NCI-H2029 treated with DMSO at 0.1 percent for 48 hours (cell line): Measurements from ENCODE around the gene LHPP.

Experiments
- DNase-seq: peaks from one replicate; lab custom pipeline; 2025; lab: John Stamatoyannopoulos, UW

The LHPP gene

DNA sequence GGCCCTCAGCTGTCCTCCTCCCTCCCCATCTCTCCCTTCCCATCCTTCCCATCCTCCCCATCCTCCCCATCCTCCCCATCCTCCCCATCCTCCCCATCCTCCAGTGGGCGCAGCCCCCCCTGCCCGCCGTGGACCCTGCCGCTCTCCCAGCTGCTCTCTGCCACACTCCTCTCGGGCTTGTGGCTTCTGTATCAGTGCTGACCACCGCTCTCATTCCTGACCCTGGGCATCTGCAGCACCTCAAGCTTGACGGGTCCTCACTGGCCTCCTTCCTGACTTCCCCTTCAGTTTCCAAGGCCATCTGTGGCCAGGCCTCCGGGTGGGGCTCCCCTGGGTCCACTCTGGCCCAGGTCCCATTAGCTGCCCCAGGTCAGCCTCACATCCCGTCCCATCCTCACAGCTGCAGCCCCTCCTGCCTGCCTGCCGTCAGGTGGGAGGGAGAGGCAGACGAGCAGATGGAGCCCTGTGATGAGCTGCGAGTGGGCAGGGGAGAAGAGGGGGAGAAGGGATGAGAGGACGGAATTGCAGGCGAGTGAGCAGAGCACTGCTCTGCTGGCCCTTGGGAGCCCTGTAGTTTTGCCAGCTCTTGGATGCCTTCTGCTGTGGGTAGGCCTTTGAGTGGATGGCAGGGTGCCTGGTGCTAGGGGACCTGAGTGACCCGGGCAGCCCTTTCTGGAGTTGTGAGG, 35.7 kb downstream of the LHPP start:
- DNase-seq, result no peak

DNA sequence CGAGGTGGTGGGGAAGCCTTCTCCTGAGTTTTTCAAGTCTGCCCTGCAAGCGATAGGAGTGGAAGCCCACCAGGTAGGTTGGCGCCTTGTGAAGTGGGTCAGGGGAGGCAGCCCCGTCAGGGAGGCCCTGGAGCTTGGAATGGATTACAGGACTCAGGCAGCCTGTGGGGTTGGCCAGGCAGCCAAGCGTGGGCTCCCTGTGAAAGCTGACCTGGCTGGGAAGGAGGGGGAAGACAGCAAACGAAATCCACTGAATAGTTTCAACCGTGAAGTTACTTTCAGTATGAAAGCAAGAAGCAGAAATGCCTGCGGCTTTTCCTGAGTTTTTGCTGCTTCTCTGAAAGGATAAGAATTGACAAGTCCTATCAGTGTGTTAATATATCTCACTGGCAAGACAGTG, 36.4 kb downstream of the LHPP start:
- no peak for DNase-seq

DNA sequence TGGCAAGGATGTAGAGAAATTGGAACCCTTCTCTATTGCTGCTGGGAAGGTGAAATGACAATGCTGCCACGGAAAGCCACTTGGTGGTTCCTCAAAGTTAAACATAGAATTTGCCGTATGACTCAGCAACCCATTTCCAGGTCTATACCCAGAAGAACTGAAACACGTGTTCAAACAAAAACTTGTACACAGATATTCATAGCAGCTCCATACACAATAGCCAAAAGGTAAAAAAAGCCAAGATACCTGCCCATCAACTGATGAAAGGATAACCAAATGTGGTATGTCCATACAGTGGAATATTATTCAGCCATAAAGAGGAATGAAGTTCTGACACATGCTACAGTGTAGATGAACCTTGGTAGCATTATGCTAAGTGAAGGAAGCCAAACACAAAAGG, 39.1 kb downstream of the LHPP start:
- no peak for DNase-seq

DNA sequence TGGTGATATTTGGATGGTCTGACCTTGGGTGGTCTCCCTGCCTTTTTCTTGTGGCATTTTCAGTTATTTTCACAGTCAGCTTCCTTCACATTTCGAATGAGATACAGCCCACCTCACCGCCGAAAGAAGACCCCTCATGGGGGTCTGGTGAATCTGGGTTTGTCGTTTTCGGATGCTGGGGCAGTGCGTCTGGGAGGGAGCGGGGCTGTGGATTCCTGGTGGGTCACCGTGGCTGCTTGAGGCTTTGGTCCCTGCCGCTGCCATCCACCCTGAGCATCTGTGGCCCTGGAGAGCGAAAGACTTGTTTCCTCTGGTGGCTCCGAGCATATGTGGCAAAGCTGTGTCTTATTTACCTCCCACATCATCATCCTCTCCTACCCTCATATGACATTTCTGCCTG, 43.1 kb downstream of the LHPP start:
- no peak for DNase-seq

DNA sequence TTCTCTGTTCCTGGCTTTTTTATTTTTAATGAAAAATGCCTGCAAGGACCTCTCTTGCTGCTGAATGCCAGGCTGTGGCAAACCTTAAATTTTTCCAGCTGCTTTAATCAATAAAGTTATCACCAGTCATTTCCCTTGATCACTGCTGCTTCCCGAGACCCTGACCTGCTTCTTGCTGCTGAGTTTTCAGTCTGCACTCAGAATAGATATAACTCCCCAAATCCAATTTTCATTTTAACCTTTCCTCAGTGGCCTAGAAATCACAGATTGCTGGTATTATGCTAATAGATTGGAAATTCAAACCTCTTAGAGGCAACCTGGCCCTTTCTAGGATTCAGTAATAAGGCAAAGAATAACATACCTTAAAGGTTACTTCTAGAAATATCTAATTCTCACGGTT, 43.7 kb downstream of the LHPP start:
- no peak for DNase-seq

DNA sequence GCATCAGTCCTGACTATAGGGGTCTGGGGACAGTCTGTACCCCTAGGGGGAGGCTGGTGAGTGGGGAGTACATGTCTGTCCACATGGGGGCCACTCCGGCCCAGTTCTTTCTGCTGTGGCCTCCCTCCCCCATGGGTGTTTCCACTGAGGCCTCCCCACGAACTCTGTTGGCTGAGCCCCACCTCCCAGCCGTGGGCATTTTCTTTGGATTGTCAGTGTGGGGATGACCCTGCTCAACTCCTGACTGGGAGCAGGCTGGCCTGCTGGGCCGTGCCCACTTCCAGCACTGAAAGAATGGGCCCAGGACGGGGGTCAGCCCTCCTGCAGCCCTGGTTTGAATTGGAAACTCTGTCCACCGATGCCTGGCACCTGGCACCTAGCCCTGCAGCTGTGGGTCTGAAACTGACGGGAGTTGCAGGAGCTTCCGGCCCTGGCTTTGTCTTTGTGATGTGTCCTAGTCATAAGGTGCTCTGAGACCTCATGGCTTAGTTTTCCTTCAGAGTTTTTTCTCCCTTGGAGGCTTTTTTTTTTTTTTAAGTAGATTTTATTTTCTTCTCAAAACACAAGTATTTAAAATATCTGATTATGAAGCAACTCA, 46.5 kb downstream of the LHPP start:
- peak; percentile 9 for DNase-seq

DNA sequence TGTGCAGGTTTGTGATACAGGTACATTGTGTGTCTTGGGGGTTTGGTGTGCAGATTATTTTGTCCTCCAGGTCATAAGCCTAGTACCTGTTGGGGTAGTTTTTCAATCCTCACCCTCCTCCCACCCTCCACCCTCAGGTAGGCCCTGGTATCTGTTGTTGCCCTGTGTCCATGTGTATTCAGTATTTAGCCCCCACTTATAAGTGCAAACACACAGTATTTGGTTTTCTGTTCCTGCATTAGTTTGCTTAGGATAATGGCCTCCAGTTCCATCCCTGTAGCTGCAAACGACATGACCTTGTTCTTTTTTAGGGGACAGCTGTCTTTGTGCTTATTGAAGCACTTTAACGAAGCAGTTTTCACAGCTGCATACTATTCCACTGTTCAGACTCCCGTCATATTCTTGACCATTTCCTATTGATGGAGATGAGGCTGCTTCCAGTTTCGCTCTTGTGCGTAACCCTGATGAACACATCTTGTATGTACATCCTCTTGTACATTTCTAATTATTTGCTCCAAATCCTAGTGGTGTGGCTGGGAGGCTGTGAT, 47.4 kb downstream of the LHPP start:
- DNase-seq, result no peak

DNA sequence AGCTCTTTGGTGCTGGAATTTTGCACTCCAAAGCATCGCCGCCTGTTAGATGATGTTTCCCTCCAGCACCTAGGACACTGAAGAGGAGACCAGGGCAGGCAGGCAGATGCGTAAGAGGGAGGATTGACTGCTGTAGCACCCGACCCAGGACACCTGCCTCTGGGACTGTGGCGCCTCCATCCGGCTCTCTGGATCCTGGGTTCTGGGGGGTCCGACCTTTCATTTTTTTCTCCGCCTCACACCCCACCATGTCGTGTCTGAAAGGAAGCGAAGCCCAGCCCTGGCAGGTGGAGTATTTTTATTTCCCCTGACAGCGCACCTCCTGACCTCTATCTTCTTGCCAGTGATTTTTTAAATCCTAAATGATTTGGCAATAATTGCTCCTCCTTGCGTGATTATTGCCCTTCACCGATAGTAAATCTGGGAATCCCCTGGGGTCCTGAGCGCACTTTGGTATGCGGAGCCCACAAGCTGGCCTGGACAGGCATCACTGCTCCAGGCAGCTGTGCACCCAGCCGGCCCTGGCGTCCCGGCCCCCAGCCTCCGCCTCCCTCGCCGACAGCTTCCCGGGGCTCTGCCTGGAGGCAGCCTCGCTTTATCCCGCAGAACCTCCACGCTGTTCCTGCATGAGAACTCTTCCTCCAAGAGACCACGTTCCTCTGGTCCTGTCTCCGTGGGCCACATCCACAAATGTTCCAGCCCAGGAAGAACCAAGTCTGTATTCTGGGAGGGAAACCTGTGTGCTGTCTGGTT, 48.4 kb downstream of the LHPP start:
- DNase-seq, result no peak

DNA sequence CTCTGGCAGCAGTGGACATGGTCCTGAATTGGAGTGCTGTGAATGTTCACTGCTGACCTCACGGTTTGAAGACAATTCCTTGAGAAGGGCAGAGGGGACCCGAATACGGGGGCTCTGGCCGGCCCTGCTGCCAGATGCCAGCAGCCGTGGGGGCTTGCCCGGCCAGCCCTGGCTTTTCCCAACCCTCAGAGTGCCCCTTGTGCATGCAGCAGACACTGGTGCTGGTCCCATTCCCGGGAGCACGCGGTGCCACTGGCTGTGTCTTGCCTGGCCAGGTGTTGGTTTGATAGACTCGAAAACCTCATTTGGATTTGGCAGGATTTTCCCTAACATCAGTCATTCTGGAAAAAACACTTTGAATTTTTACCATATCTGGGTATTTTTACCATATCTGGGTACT, 49.1 kb downstream of the LHPP start:
- DNase-seq, result no peak

DNA sequence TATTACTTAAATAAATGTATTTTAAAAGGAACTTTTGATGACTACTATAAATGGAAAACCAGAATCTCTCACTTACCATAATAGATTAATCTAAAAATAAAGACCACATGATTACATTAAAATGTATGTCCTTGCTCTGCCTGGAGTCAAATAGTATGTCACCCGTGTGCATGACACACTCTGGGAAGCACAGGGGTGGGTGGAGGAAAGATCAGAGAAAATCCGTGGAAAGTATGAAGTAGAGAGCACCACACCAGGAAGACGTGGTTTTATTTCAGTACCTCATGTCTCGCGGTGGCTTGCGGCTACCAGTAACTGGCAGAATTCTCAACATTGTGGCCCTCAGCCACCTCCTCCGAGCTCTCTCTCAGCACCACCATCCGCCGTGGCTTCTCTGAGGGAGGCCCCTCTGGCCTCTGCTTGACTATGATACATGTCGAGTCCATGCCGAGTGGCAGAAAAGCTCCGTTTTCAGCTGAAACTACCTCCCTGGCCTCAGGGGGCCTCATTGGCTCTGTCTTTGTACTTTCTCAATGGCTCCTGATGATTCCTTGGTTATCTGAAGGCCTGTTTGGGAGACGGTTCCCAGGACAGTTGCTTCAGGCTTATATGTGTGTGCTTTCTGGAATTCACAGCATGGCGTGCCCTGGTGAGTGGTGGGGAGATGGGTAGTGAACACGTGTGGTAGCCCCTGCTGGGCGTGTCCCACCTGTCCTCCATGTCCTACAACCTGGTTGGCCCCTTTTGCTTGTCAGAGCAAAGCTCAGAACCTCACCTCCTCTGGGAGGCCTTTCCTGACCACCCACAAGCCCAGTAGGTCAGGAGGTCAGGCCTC, 49.8 kb downstream of the LHPP start:
- DNase-seq, result no peak

DNA sequence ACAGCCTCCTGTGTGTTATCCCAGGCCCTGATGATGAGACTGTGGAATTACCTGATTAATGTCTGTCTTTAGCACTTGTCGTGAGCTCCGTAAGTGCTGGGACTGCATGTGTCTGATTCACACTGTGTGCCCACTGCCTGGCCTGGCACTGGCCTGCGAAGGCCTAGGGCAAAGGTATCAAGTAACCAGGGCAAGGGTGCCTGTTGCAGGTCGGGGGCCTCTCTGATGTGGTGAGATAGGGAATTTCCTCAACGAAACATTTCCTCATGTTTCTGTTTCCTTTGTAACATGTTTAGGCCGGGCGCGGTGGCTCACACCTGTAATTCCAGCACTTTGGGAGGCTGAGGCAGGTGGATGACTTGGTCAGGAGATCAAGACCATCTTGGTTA, 50.4 kb downstream of the LHPP start:
- DNase-seq, result no peak

DNA sequence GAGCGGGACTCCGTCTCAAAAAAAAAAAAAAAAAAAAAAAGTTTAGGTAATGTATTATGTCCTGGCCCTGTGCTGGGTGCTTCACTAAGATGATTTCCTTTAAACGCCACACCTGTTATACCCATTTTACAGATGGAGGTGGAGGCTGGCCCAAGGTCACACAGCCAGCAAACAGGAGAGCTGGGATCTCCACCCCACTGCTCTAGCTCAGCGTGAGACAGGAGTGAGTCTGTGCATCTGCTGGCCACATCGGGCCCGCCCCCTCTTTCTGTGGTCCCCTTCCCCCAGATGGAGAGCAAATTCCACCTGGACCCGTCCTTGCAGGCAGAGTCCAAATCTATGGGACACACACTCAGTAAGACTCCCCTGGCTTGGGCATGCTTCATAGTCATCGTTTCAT, 51.0 kb downstream of the LHPP start:
- DNase-seq, result no peak

DNA sequence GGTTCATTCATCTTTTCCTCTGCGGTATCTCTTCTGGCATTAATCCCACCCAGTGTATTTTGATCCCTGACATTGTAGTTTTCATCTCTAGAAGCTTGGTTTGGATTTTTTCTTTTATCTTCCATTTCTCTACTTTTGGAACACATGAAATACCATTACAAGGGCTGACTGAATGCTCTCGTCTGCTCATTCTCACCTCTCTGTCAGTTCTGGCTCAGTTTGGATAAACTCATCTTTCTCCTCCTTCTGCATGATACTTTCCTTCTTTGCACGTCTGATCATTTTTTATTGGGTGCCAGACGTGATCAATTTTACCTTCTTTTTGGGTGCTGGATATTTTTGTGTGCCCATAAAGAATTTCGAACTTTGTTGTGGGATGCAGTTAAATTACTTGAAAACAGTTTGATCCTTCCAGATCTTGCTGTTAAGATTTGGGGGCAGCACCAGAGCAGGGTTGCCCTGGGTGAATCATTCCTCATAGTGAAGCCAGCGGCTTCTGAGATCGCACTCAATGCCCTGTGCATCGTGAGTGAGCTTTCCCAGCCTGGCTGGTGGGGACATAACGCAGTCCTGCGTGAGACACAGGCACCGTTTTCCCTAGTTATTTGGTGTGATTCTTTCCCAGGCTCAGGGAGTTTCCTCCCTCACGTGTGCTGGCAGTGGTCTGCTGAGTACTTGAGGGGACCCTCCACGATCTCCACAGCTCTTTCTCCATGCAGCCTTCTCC, 53.8 kb downstream of the LHPP start:
- no peak for DNase-seq

DNA sequence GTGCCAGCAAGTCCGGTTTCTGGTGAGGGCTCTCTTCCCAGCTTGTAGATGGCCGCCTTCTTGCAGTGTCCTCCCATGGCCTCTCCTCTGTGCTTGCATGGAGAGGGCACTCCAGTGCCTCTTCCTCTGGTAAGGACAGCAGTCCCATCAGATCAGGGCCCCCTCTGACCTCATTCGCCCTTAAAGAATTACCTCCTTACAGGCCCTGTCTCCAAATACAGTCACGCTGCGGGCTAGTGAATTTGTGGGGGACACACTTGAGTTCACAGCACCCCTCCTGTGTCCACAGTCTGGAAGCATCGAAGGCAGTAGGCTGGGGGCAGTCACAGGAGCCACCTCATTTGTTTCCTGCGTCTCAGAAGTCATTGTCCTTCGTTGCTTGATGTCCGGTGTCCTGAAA, 54.6 kb downstream of the LHPP start:
- no peak for DNase-seq

DNA sequence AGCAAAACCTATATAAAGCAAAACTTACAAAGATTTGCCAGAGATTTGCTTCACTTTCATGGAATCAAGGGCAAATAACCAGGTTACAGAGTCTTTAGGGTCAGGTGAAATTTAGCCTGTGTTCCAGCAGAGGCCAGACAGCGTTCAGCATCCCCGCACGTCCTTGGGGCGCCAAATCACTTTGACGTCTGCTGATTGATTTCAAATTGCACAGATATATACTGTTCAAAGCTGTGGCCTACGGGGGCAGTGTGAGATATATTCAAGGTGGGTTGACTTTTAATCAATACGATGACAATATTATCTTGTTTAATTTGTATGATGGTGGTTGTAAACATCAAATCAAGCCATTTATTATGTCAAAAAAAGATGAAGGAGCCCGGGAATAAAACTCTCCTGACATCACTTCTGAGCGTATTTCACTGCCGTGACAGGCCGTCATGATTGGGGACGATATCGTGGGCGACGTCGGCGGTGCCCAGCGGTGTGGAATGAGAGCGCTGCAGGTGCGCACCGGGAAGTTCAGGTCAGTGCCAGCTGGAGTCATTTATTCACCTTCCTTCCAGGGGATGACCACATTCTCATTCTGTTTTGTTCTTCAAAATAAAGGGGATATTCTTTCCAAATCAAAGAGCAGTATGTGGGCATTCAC, 55.2 kb downstream of the LHPP start:
- DNase-seq, result no peak

DNA sequence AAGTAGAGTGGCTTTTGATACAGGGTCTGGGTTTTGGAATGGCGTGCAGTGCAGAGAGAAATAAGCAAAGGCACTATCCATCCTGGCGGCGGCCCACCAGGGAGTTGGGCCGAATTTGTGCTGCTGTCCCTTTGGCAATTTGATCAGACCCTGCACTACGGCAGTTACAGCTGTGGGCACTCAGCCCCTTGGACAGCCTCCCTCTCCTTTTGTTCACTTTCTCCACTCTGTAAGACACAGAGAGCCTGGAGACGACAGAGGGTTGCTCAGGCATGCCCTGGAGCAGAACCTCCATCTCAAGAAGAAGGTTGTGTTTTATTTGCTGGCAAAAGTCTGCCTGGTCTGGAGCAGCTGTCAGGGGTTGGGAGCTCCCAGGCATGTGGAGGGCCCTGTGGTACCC, 55.8 kb downstream of the LHPP start:
- no peak for DNase-seq

DNA sequence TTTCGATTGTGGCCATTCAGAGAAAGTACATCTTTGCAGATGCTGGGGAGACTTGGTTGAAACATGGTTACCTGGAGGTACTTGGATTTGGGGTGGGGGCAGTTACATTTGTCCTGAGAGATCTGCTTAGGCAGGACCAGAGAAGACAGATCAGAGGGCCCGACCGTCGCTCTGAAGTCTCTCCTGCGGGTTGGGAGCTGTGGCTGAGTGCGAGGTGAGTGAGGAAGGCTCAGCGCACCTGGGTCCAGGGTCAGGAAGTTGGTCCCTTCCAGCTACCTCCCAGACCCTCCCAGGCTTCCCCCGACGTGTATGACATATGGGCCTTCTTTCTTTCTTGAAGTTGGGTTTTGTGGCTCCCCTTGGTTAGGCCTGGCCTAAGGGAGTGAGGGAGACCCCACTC, 56.3 kb downstream of the LHPP start:
- DNase-seq, result no peak

DNA sequence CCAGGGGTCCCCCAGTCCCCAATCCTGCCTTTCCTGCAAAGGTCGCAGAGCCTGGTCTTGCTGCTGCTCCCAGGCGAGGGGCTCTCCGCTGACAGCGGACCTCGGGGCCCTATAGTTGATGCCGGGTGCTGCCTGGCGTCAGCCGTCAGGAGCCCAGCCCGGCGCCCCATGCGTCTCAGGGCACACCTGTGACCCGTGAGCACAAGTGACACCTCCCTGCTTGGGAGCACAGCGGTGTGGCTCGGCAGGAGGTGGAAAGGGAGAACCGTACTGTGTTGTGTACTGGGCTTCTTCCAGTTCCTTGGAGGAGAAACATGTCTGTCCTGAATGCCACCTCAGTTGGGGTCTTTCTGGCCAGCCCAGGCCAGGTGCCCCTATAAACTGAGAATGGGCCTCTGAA, 56.7 kb downstream of the LHPP start:
- no peak for DNase-seq

DNA sequence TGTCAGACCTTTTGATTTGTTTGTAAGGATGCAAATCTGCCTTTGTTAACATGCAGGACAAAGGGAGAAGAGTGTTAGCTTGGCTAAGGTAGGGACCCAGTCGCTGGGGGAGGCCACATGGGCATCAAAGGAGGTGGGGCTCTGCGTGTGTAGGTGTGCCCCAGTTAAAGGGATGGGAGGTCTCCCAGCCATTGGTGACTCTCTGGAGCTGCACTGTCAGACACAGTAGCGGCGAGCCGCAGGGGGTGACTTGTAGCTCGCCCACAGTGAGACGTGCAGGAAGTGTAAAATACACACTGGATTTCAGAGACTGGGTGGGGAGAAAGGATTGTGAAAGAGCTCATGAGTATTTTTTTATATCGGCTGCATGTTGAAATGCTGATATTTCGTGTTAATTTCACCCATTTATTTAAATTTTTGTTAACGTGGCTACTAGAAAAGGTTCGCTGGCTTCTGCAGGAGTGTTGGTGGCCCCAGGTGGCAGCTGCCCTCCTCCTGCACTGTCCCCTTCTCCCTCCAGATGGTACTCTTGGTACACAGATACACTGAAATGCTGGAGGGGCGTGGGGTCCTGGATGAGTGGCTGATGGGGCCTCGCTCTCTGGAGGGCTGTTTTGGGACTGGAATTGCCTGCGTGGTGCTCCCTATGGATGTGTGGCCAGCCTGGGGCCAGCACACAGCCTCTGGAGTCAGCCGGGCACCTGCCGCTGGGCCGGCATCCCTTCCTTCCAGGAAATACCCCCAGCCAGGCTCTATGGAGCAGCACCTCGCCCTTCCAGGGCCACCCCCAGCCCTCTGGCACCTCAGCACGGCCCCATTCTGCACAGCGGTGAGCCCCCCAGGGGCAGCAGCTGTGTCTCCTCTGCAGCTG, 59.2 kb downstream of the LHPP start:
- DNase-seq, result no peak

DNA sequence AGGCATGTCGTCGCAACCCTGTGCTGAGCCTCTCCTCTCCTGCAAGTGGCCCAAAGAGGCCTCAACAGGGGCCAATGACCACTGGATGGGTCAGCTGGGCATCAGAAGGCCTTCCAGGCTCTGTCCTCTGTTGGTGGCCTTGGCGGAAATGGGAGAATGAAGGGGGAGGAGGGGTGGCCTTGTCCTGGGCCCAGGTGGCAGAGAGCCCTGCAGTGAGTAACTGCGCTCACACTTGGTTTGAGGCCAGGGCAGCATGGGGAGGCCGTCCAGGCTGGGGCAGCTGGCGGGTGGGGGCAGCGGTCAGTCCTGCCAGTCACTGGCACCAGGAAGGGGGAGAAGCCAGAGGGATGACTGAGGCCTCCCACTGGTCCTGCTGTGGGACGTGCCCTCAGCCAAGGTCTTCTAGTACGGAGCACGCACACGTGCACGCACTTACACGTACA, 59.8 kb downstream of the LHPP start:
- no peak for DNase-seq
